Stimulated activated CD4-positive, alpha-beta T cell treated with anti-CD3 and anti-CD28 coated beads, Interleukin-4, amount 100 ng/mL, for 4 hours (primary cell): ENCODE data around the gene RPGRIP1L.

ENCODE experiments used
- DNase-seq, 2 experiments: peaks; one replicate each; pipeline ENCODE4 v3.0.0-alpha.2; 2020

Gene RPGRIP1L

GRCh38 chr16:53643474-53643873 is 60.2 kb downstream of the RPGRIP1L start:
- no peak for DNase-seq

DNA sequence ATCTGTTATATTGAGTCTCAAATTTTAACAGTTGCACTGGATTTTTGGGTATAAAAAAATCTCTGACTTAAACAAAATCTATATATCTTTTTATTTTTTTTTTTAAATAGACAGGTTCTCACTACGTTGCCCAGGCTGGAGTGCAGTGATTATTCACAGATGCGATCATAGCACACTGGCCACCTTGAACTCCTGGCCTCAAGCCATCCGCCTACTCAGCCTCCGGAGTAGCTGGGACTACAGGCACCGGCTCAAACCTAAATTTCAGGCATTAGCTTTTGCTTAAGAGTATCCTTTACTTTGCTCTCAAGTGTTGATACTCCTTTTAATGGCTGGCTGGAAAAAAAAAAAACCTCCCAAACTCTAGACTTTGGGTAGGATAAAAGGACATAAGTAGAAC is 61.6 kb downstream of the RPGRIP1L start:
- no peak for DNase-seq

GRCh38 chr16:53636978-53637377 is 66.7 kb downstream of the RPGRIP1L start:
- no peak for DNase-seq

DNA sequence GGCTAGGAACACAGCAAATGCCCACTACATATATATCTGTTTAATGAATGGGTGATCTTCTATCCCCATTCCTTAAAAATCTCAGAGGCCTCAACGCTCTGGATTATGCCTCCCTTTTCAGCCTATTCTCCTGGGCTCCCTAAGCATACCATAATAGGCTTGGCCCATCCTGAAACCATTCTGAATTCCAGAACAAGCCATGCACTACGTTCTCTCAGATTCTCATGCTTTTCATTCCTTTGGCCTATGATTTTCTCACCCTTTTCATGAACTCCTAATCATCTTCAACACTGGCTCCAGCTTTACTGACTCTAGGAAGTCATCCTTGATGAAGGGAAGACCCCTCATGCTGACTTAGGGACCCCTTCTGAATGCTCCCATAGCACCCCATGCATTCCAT is 71.1 kb downstream of the RPGRIP1L start:
- DNase-seq, result no peak

DNA sequence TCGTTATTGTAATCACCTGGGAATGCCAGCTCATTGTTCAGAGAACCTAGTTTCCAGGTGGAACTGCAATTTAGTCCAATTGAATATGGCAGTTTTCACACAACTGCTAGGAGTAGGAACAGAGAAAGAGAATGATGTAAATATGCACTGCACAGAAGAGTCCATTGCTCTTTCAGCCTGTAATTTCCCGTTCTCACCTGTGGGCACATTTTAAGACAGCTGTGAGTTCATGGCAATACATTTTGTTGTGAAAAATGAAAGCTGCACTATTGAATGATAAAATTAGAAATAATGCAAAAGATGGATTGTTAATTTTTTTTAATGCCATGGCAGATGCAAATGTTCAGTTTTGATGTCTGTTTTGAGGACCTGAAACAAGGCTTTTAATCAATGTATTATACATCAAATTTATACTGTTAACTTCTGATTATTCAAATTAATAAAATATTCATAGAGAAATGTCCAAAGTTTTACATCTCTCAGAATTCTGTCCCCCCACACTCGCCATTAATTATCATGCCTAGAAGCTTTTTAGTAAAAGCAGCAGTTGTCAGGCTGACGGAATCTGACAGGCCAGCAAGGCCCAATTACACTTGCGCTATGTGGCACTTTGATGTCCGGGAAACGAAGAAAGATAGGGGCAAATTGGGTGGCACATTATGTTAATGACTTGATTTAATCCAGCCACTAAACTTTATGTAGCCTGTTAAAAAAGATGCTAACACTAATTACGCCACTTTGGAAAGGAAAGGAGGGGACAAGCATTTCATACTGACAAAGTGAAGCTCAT is 72.2 kb downstream of the RPGRIP1L start:
- no peak for DNase-seq

DNA sequence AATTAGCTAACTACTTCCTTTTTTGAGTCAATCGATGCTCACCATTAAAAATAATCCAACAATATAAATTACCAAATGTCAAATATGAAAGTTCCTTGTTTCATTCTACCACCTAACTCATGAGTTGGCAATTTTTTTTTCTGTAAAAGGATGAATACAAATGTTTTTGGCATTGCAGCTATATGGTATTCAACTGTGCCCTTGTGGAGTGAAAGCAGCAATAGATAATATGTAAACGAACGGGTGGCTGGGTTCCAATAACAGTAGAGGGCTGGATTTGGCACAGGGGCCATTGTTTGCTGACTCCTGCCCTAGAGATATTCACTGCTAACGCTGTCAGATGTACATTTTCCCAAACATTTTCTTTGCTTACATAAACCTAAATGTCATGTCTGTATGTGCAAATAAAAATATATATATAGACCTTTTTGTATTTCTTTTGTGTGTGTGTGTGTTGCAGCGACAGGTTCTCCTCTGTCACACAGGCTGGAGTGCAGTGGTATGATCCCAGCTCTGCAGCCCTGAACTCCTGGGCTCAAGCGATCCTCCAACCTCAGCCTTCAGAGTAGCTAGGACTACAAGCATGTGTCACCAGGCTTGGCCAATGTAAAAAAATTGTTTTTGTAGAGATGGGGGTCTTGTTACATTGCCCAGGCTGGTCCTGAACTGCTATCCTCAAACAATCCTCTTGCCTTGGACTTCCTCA is 73.9 kb downstream of the RPGRIP1L start:
- DNase-seq, result no peak

DNA sequence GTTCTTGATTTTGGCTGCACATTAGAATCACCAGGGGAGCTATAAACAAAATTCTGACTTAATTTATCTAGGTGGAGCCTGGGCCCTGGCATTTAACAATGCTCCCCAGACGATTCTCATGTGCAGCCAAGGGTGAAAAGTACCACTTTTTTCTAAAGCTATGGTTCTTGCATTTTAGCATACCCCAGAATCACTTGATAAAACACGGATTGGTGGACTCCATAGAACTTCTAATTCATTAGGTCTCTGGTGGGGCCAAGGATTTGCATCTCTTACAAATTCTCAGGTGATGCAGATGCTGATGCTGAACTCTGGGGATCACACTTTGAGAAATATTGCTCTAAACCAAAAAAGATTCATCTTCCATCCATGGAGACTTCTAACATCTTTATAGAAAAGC is 74.5 kb downstream of the RPGRIP1L start:
- DNase-seq, result no peak

GRCh38 chr16:53626811-53627210 is 76.8 kb downstream of the RPGRIP1L start:
- DNase-seq, result no peak

DNA sequence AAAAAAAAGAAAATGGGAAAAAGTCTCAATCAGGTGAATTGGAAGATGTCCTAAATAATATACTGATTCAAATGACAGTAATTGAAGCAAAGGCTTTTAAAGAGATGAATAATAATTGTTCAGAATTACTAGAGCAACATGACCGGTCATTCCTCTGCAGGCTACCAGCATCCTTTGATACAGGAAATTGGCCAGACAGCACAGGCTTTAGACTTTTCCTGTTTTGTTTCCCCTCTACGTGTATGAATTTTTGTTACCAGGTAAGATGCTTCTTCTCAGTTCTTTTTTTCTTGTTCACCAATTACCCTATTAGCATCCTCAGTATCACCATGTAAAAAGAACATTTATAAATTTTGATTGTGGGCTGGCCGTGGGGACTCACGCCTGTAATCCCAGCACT is 77.5 kb downstream of the RPGRIP1L start:
- no peak for DNase-seq

DNA sequence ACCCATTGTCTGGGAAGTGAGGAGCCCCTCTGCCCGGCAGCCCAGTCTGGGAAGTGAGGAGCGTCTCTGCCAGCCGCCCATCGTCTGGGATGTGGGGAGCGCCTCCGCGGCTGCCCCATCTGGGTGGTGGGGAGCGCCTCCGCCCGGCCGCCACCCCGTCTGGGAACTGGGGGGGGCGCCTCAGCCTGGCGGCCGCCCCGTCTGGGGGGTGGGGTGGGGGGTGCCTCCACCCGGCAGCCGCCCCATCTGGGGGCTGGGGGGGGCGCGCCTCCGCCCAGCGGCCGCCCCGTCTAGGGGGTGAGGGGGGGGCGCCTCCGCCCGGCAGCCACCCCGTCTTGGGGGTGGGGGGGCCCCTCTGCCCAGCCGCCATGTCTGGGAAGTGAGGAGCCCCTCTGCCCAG is 78.4 kb downstream of the RPGRIP1L start:
- no peak for DNase-seq

- no peak for DNase-seq
These were observed 81.3 kb downstream of the RPGRIP1L start for GRCh38 chr16:53622315-53622714.

GRCh38 chr16:53620476-53620875 is 83.2 kb downstream of the RPGRIP1L start:
- no peak for DNase-seq

GRCh38 chr16:53619235-53619634 is 84.4 kb downstream of the RPGRIP1L start:
- DNase-seq, result no peak

- no peak for DNase-seq
These were observed 89.3 kb downstream of the RPGRIP1L start for GRCh38 chr16:53614346-53614745.

GRCh38 chr16:53612003-53612402 is 91.7 kb downstream of the RPGRIP1L start:
- DNase-seq, result no peak

DNA sequence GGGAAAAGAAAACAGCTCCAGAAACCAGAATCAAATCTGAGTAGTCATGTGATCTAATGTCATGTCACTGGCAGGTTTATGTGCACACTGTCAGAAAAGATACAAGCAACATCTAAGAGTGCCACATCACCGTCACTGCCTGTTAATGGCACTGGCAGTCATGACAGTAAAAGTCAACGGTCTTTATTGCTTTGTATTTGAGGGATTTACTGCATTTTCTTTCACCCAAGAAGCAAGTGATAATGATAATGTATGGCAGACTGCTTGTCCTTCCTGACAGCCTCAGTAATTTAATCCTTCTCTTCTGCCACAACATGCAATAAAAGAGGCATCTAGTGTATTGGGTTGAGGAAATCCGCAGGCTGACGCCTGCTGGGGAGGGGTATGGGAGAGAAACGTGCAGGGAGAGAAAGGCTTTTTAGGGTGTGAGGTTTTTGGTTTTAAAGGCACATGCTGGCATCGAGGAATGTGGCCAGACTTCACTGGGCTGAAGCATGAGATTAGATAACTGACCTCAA is 92.4 kb downstream of the RPGRIP1L start:
- DNase-seq, result no peak

GRCh38 chr16:53609536-53609935 is 94.1 kb downstream of the RPGRIP1L start:
- DNase-seq, result no peak

GRCh38 chr16:53608094-53608493 is 95.6 kb downstream of the RPGRIP1L start:
- no peak for DNase-seq

DNA sequence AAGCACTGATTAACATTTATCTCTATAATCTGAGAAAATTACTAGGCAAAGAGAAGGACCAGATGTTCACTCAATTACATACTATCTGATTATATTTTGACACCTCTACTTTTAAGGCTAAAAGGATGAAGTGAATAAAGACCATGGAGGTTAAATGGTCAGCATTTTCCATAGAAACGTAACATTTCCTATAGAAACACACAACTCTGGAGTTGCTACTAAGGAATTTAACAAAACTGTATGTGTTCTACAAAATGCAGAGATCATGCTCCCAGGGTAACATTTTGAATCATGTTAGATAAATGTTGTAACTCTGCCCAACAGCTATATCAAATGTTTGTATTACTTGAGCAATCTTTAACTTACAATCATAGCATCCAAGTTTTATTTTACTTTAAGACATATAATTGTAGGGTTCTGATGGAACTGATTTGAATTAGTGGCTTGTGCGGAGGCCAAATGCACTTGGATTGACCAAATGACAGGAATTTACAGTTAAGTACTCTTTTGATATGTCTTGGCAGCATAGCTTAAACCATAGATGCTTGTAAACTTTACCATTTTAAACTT is 97.7 kb downstream of the RPGRIP1L start:
- no peak for DNase-seq

GRCh38 chr16:53605356-53605755 is 98.3 kb downstream of the RPGRIP1L start:
- no peak for DNase-seq

DNA sequence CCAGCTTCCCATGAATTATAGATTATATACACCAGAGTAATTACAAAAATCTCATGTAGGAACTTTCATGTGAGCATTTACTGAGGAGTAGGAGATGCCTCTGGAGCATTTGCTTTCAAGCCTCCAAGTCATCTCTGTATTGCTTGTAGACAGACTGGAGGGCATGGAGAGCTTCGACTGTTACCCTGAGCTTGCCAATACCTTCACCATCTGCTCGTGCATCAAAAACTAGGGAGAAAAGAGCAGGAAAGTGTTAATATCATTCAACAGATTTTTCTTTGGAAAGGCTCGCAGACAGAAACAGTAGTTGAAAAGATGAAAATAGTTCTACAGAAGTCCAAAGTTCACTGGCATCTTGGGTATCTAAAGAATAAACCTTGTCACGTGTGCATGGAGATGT is 101.7 kb downstream of the RPGRIP1L start:
- no peak for DNase-seq

DNA sequence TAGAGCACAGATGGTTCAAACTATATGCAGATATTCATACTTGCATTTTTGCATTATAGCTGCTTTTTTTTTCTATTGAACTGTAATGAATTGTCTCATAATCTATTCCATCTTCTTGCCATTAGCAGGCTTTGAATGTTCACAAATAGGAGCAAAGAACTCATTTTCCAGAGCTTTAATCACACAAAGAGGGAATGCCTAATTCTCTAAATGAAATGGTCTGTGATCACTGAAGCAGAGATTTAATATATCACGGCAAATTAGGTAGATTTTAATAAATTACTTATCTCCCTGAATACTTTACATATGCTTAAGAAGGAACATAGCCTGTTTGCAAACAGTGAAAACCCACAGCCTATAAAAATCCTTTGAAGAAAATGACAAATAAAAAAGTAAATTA is 103.0 kb downstream of the RPGRIP1L start:
- DNase-seq, result no peak

DNA sequence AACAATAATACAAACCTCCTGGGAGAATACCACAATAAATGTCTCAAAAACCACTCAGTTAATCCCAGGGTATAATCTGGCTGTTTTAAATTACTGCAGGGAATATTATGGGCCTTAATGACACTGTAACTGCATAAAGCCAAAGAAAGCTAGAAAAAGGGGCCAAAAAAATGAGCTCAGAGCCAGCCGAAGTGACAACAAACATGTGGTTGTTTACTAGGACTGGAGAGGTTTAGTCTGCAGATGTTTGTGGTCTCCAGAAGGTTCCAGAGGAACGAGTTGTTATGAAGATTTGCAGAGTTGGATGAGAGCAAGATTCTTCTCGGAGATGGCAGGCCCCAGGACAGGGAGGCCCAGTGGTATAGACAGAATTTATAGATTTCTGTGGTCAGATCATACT is 103.5 kb downstream of the RPGRIP1L start:
- DNase-seq, result no peak

- DNase-seq, result no peak
These were observed 104.1 kb downstream of the RPGRIP1L start for GRCh38 chr16:53599548-53599947.
